ENCODE results near the gene BCL2L13.

GRCh38 chr22:17769013-17769715 is 130.6 kb downstream of the BCL2L13 start:
- TF ChIP-seq CTCF (IDR thresholded peaks at IDR 0.05) = no peak
- no peak for TF ChIP-seq POLR2A (IDR thresholded peaks at IDR 0.05)
- TF ChIP-seq EP300 (IDR thresholded peaks at IDR 0.05) = no peak
